GM19452 (cell line): ENCODE results near the gene FGF3.
"Not testable (repeated sequence)": the region's sequence is repeated elsewhere in the genome, so short reads cannot be mapped to it uniquely, and the experiment has no call there.

ENCODE experiments used
- ATAC-seq: cut with Tn5 transposase; IDR thresholded peaks from one replicate; pipeline ENCODE4 v1.9.1; 2021; ENCODE audit not compliant: unreplicated experiment

Gene FGF3

GRCh38 chr11:69773626-69774353 is 45.4 kb downstream of the FGF3 start:
- ATAC-seq, result no peak

- ATAC-seq, result no peak
These were observed 47.8 kb downstream of the FGF3 start for GRCh38 chr11:69771466-69771865.

- ATAC-seq, result no peak
These were observed 48.7 kb downstream of the FGF3 start for GRCh38 chr11:69770540-69770939.

- no peak for ATAC-seq
These were observed 53.7 kb downstream of the FGF3 start for GRCh38 chr11:69765498-69765995.

GRCh38 chr11:69764918-69765317 is 54.3 kb downstream of the FGF3 start:
- ATAC-seq, result not testable (repeated sequence)

GRCh38 chr11:69760319-69760718 is 58.9 kb downstream of the FGF3 start:
- no peak for ATAC-seq
